HFF-Myc (cell line): ENCODE data around the gene AJM1.

Source experiments
- DNase-seq: peaks from one replicate; pipeline ENCODE4 v3.0.0-alpha.2; 2011; ENCODE audit warnings: low read depth; ENCODE audit errors: extremely low read depth
- H3K4me3 ChIP-seq: replicated peaks from 2 replicates; pipeline ENCODE4 v1.5.1; 2011; ENCODE audit warnings: low read depth, mild to moderate bottlenecking, control low read depth, low read length
- CTCF ChIP-seq: IDR thresholded peaks from 2 replicates; pipeline ENCODE4 v1.5.1; 2012; ENCODE audit warnings: mild to moderate bottlenecking, low read depth, low read length, control low read depth; ENCODE audit errors: missing control alignments

Gene AJM1

GRCh38 chr9:136845465-136846260 is 3.4 kb downstream of the AJM1 start:
- no peak overlapping the region for H3K4me3 ChIP-seq
- no peak for DNase-seq
- no peak for TF ChIP-seq CTCF

GRCh38 chr9:136846376-136847087 is 4.3 kb downstream of the AJM1 start:
- no peak overlapping the region for H3K4me3 ChIP-seq
- DNase-seq = no peak
- TF ChIP-seq CTCF = no peak

GRCh38 chr9:136847088-136847825 is 5.0 kb downstream of the AJM1 start:
- DNase-seq = no peak
- peak overlapping the region; percentile 75 for H3K4me3 ChIP-seq
- TF ChIP-seq CTCF = no peak

- TF ChIP-seq CTCF = no peak
- no peak for DNase-seq
These were observed 5.6 kb downstream of the AJM1 start for GRCh38 chr9:136847826-136848392.

GRCh38 chr9:136848393-136849037 is 6.2 kb downstream of the AJM1 start:
- peak overlapping the region; percentile 75 for H3K4me3 ChIP-seq
- no peak for TF ChIP-seq CTCF
- no peak for DNase-seq

More at GRCh38 chr9:136847826-136848392, 5.6 kb downstream of the AJM1 start:
- peak overlapping the region; percentile 75 for H3K4me3 ChIP-seq
